ENCODE data around the gene MED13L. TPM values are rescaled to one million over a fixed set of nuclear protein-coding genes. Genes with fewer than 3 reads are reported as not detected.
"Not testable (repeated sequence)": the region's sequence is repeated elsewhere in the genome, so short reads cannot be mapped to it uniquely, and the experiment has no call there.

Gene MED13L
- total RNA-seq, 1 donor from 2014 or later = 39.8 TPM

DNA sequence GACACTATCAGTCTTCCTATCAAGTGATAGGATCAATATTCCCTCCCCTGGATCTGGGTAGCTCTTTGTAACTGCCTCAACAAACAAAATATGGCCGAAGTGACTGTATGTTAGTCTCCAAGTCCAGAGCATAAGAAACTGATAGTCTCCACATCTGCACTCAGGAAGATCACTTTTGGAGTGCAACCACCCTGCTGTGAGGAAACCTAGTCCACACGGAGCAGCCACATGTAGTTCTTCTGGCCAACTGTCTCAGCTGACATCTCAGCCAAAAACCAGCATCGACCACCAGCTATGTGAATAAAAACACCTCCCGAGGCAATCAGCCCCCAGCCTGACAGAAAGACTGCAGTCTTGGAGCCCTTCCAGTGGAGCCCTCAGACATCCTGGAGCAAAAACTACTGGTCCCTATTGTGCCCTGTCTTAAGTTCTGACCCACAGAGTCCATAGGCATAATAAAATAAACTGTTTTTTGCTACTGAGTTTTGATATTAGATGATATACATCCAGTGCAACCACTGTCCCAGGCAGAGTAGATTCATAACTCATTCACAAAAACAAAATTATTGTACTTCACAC lies 143.8 kb downstream of the MED13L start:
- DNase-seq (ENCODE audit: low read depth) (no peak), FAIRE-seq (no peak)
- Histone ChIP-seq H3K4me3 (ENCODE audit: low read depth, low read length) (no peak overlapping the region), H3K36me3 (ENCODE audit: control insufficient read depth, insufficient read depth, low read length) (no peaks in the 10 kb centered on the region), H3K27me3 (ENCODE audit: control insufficient read depth, insufficient read depth, low read length) (no peaks in the 10 kb centered on the region)
- TF ChIP-seq, protein P1, sequence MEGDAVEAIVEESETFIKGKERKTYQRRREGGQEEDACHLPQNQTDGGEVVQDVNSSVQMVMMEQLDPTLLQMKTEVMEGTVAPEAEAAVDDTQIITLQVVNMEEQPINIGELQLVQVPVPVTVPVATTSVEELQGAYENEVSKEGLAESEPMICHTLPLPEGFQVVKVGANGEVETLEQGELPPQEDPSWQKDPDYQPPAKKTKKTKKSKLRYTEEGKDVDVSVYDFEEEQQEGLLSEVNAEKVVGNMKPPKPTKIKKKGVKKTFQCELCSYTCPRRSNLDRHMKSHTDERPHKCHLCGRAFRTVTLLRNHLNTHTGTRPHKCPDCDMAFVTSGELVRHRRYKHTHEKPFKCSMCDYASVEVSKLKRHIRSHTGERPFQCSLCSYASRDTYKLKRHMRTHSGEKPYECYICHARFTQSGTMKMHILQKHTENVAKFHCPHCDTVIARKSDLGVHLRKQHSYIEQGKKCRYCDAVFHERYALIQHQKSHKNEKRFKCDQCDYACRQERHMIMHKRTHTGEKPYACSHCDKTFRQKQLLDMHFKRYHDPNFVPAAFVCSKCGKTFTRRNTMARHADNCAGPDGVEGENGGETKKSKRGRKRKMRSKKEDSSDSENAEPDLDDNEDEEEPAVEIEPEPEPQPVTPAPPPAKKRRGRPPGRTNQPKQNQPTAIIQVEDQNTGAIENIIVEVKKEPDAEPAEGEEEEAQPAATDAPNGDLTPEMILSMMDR (IDR thresholded peaks at IDR 0.05; ENCODE audit: insufficient read depth, low read length, severe bottlenecking) = no peak

DNA sequence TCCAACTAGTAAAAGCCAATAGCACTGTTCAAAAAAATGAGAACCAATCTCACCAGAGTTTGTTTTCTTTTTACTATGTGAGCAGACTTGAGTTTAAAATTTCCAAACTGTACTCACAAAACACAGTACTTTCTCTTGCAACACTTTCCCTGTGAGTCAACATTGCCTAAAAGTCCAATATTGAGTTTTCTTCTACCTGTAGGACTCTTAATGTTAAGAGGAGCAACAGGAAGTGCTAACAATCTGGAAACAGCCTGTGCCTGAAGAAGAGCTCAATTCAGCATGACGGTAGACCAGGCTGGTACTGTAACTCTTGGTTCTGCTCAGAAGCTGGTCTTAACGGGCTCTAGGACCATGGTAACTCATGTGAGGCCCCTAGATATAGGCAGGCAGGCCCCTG lies 144.3 kb downstream of the MED13L start:
- no peak for FAIRE-seq
- DNase-seq (ENCODE audit: low read depth) = peak; percentile 81
- H3K4me3 ChIP-seq (ENCODE audit: low read depth, low read length) = no peak overlapping the region
- TF ChIP-seq, protein P1 (IDR thresholded peaks at IDR 0.05; ENCODE audit: insufficient read depth, low read length, severe bottlenecking) = no peak
- no peaks in the 10 kb centered on the region for H3K36me3 ChIP-seq (ENCODE audit: control insufficient read depth, insufficient read depth, low read length)
- no peaks in the 10 kb centered on the region for H3K27me3 ChIP-seq (ENCODE audit: control insufficient read depth, insufficient read depth, low read length)

DNA sequence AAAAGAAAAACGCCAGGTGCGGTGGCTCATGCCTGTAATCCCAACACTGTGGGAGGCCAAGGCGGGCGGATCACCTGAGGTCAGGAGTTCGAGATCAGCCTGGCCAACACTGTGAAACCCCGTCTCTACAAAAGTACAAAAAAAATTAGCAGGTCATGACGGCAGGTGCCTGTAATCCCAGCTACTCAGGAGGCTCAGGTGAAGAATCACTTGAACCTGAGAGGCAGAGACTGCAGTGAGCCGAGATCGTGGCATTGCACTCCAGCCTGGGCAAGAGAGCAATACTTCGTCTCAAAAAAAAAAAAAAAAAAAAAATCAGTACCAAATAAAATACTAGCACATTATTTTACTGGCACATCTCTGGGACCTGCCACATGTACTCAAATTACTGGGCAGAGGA lies 145.5 kb downstream of the MED13L start:
- H3K27me3 ChIP-seq (ENCODE audit: control insufficient read depth, insufficient read depth, low read length); DNase-seq (ENCODE audit: low read depth); FAIRE-seq; H3K36me3 ChIP-seq (ENCODE audit: control insufficient read depth, insufficient read depth, low read length); H3K4me3 ChIP-seq (ENCODE audit: low read depth, low read length): not testable (repeated sequence)

DNA sequence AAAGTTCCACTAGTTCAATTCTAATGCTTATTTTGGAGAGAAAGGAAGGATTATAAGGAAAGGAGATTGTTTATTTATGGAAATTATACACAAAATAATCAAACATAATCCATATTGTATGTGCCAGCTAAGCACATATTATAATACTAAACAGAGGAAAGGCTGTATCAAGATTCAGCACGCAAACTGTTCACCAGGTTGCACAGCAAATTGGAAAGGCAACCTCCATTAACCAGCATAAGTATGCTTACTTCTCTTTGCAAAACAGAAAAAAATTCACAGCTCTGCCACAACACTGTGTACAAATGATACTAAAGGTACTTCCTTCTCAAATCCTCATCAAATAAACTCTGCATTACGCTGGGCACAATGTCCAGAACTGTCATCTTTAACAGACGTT lies 146.3 kb downstream of the MED13L start:
- TF ChIP-seq, protein P1 (IDR thresholded peaks at IDR 0.05; ENCODE audit: insufficient read depth, low read length, severe bottlenecking) = no peak
- no peak for FAIRE-seq

DNA sequence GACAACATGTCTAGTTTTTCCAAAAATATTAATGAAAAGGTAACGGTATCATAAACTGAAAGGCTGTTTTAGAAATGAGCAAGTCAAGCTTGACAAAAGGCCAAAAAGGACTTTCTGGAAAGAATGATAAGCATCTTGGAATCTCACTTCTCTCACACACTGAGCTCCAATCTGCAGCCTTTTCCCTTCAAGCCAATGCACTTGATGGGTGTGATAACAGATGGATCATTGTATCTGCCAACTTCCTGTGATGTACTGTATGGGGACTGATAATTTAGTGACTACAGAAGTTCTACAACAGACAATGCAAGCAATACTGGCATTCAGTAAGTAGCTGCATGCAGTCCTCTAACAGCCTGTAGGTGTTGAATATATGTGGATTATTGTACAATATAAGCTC lies 147.1 kb downstream of the MED13L start:
- peak; percentile 13 for FAIRE-seq
- TF ChIP-seq, protein P1 (IDR thresholded peaks at IDR 0.05; ENCODE audit: insufficient read depth, low read length, severe bottlenecking) = no peak
- Histone ChIP-seq H3K36me3 (ENCODE audit: control insufficient read depth, insufficient read depth, low read length) (no peaks in the 10 kb centered on the region), H3K4me3 (ENCODE audit: low read depth, low read length) (no peak overlapping the region), H3K27me3 (ENCODE audit: control insufficient read depth, insufficient read depth, low read length) (no peaks in the 10 kb centered on the region)
- DNase-seq (ENCODE audit: low read depth) = no peak

More for the DNA sequence above, 146.3 kb downstream of the MED13L start:
- no peak for DNase-seq (ENCODE audit: low read depth)
- H3K36me3 ChIP-seq (ENCODE audit: control insufficient read depth, insufficient read depth, low read length) = no peaks in the 10 kb centered on the region
- H3K4me3 ChIP-seq (ENCODE audit: low read depth, low read length) = no peak overlapping the region
- no peaks in the 10 kb centered on the region for H3K27me3 ChIP-seq (ENCODE audit: control insufficient read depth, insufficient read depth, low read length)

DNA sequence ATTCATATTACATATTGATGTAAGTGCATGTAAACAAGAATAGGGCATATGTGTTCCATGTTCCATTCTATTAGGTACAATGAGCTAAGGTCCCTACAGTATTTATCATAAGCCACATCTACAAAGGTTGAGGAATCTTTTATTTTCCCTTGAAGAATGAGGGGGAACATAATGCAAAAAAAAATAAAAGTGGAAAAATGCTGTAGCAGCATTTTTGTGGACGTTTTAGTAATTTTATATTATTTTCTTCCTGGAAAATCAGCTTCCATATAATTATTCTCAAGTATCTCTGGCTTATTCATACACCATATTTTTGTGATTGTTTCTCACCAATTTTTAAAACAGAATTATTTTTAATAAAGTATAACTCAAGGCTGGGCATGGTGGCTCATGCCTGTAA lies 148.7 kb downstream of the MED13L start:
- TF ChIP-seq, protein P1 (IDR thresholded peaks at IDR 0.05; ENCODE audit: insufficient read depth, low read length, severe bottlenecking) = no peak
- Histone ChIP-seq H3K4me3 (ENCODE audit: low read depth, low read length) (no peak overlapping the region), H3K36me3 (ENCODE audit: control insufficient read depth, insufficient read depth, low read length) (no peaks in the 10 kb centered on the region), H3K27me3 (ENCODE audit: control insufficient read depth, insufficient read depth, low read length) (no peaks in the 10 kb centered on the region)
- DNase-seq (ENCODE audit: low read depth) (no peak), FAIRE-seq (no peak)

All from bronchial epithelial cell (primary cell).